HG03521 (cell line): ENCODE results near the gene ALS2CL.

Source experiments
- ATAC-seq: cut with Tn5 transposase; IDR thresholded peaks from one replicate; pipeline ENCODE4 v1.9.1; 2021; ENCODE audit warnings: mild to moderate bottlenecking, moderate library complexity; ENCODE audit not compliant: unreplicated experiment

ALS2CL gene

DNA sequence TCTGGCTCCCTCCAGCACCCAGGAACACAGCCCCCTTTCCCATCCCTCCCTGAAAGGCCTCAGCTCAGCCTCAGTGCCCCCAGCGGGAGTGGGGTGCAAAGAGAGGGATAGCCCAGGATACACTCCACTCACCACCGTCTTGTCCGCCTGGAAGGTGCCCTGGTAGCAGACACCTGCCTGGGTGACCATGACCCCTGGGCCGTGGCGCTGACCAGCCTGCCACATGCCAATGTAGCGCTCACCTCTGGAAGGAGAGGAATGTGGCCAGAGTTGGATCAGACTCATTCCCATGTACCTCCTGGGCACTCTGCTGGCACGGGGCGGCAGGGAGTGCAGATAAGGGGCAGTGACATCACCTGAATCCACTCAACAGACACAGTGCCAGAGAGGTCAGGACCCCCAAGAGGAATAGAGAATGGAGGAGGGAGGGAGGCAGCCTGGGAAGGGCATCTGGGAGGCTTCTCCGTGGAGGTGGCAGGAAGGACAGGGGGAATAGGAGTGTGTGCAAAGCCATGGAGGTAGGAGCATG, 13.1 kb downstream of the ALS2CL start:
- no peak for ATAC-seq

DNA sequence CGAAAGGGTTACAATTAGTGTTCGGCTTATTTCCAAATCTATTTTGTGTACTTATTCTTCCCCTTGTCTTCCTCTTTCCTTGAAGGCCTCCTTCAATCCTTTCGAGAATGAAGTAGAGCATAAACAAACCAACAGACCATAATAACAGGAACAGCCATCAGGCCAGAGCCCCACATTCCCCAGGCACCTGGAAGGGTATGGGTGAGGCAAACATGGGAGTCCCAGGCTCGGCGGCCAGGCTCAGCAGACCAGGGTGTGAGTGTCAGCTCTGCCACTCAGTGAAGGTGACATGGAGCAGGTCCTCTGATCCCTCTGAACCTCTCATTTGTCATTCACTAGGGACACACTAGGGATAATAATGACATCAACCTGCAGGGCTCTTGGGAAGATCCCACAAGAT, 13.8 kb downstream of the ALS2CL start:
- ATAC-seq = no peak

- no peak for ATAC-seq
These were observed 15.2 kb downstream of the ALS2CL start for GRCh38 chr3:46678280-46678679.

- ATAC-seq = no peak
These were observed 16.1 kb downstream of the ALS2CL start for GRCh38 chr3:46677411-46677726.

GRCh38 chr3:46676601-46677410, 16.7 kb downstream of the ALS2CL start:
- ATAC-seq = no peak

GRCh38 chr3:46675843-46676567, 17.5 kb downstream of the ALS2CL start:
- no peak for ATAC-seq

DNA sequence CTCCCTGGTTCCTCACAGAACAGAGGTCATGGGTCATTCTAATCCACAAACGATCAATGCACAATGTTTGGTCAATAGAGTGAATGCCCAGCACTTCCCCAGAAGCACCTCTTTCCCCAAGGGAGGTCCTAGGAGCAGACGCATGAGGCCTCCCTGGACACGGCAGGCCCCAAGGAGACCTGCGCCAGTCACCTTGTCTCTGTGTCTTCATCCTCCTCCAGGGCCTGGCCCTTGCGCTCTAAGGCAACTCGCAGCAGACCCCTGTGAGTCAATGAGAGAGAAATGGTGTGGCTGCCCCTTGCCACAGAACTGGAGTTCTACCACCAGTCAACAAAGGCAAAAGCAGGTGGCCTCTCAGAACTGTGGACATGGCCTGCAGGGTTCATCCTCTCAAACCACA, 18.1 kb downstream of the ALS2CL start:
- ATAC-seq = no peak

DNA sequence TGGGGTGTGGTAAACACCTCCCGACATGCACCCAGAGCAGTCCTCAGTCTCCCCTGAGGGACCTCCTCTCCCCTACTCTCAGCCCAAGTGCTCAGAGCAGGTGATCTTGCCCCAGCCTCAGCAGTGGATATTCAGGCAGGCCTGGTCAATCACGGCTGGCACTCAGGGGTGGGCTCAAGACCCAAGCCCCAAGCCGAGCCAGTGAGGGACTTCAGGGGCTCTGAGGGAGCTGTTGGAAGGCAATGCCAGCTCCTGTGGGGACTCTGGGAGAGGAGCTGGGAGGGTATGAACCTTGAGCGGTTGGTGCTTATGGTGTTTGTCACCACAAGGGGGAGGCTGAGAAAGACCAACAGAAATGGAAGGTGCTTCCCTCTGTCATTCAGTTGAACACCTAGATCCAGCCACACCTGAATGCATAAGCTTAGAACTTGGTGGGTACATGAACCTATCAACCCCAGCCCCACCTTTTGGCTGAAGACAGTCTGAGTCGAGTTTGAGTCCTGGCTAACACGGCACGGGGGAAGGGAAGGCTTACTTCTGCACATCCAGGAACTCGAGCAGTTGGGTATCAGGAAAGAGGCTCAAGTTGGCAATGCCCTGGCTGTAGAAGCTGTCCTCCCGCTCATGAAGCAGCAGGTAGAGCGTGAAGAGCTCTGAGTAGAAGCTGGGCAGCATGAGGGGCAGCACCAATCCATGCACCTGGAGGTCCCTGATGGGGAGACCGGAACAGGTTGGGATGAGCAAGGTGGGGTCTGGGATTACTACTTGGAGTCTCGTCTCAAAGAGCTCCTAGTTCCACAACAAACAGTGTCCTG, 19.2 kb downstream of the ALS2CL start:
- no peak for ATAC-seq

- ATAC-seq = no peak
These were observed 20.1 kb downstream of the ALS2CL start for GRCh38 chr3:46673151-46674030.

GRCh38 chr3:46672349-46672695, 21.2 kb downstream of the ALS2CL start:
- no peak for ATAC-seq

DNA sequence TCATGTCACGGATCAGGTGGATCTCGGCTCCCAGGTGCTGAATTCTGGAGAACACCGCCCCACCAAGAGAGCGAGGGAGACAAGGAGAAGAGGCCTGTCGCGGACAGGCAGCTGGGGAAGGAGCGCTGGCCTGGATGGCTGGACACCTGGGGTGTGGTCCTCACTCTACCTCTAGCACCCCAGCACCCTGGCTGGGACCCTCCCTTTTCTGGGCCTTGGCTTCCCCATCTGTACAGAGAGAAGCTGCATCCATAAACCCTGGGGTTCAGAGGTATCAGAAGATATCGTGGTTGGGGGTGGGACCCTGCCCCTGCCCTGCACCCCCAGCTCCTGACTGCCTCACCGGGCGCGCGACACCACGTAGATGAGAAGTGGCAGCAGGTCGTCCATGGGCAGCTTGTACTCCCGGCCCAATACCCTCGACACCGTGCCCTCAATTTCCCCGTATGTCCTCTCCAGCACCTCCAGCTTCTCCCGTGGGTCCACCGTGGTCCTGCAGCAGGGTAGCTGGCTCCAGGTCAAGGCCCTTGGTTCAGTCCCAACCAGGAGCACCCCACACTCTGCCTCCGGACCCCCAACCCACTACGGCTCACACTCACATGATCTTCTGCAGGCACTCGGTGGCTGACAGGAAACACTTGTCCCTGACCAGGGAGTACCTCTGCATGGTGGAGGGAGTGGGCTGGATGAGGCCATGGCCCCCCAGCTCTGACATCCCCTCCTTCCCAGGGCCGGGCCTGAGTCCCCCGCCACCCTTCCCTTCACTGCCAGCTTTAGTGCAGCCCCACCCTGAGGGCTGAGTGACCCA, 21.7 kb downstream of the ALS2CL start:
- ATAC-seq = no peak

DNA sequence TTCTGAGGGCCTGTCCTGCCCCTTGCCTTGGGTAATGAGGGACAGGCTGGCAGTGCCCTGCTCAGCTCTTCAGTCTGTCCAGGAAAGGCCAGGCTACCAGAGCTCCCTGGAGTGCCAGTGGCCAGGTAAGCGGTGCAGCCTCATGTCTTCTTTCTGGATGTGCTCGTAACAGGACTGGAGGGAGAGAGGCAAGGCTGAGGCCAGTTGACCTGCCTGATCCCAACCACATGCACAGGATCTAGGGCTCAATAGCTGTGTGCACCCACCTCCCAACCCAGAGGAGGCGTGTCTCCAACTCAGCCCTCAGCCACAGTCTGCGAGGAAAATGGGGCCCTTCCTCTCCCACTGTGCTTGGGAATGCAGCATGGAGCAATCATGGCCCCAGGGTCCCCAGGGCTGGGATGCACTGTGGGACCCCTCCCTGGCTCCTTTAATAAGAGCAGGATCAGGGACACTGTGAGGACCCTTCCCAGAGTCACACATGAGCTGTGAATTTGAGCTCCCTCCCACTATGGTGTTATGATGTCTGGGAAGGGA, 22.5 kb downstream of the ALS2CL start:
- ATAC-seq = no peak

- ATAC-seq = no peak
These were observed 23.2 kb downstream of the ALS2CL start for GRCh38 chr3:46670000-46670890.

DNA sequence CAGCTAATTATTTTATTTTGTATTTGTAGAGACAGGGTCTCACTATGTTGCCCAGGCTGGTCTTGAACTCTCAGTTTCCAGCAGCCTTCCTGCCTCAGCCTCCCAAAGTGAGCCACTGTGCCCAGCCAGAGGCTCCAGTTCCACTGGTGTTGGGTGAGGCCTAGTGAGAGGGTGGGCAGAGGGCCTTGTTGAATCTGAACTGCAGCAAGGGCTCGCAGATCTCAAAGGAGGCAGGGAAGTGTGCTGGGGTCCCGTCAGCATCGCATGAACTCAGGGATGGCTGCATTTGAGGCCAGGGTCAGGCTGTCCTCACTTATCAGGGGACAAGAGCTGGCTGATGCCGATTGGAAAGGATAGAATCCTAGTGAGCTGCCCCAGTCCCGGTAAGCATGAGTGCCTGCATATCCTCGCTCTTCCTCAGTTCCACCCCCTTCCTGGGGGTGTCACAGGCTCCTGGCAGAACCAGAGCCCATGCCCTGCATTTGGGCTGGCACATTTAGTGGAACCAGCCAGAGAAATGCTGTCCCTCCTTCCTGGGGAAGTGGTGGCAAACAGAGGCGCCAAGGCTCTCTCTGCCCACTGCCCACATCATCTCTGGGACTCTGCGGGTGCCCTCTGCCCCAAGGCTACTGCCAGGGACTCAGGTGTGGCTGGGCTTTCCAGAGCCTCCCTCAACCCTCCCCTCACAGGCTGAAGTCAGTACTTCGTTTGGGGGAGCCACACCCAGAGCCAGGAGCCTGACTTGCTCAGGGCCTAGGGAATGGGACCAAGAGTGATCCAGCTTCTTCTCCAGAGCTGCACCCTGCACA, 24.1 kb downstream of the ALS2CL start:
- no peak for ATAC-seq

DNA sequence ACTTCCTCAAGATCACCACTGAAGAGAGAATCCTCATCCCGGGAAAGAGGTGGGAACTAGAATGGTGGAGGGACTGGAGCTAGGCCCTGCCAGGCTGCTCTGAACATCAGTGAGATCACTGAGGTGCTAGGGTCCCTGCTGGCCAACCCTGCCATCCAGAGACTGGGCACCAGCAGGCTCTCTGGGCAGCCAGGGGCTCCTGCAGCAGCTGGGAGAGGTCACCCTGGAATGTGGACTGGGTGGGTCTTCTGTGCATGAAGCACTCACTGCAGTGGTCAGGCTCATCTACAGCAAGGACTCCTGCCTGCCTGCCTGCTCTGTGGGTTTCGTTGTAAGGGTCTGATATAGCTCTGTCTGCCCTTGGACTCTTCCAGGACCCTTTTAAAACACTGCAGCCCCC, 24.9 kb downstream of the ALS2CL start:
- no peak for ATAC-seq

GRCh38 chr3:46668116-46668515, 25.4 kb downstream of the ALS2CL start:
- no peak for ATAC-seq

GRCh38 chr3:46667657-46668056, 25.8 kb downstream of the ALS2CL start:
- ATAC-seq = no peak
